K562 (cell line): ENCODE results near the gene SPATS2. TPM values are rescaled to one million over a fixed set of nuclear protein-coding genes. Genes with fewer than 3 reads are reported as not detected.

ENCODE experiments used
- CTBP1 ChIP-seq: fragments of 450-650 bp; IDR thresholded peaks from 2 replicates; pipeline ENCODE4 v1.6.1; 2016; ENCODE audit warnings: borderline replicate concordance
- CXXC5 ChIP-seq: fragments of 250-450 bp; sonication (Bioruptor Pico); IDR thresholded peaks from 2 replicates; pipeline ENCODE4 v1.8.0; 2022; ENCODE audit warnings: inconsistent platforms, mild to moderate bottlenecking, moderate library complexity
- E2F8 ChIP-seq: fragments of 450-650 bp; IDR thresholded peaks from 2 replicates; pipeline ENCODE4 v1.7.1; 2018; ENCODE audit warnings: mild to moderate bottlenecking, low read depth; ENCODE audit not compliant: partially characterized antibody
- HINFP ChIP-seq: fragments of 450-650 bp; conservative IDR thresholded peaks from 2 replicates; pipeline ENCODE4 v1.6.1; 2016; ENCODE audit warnings: missing genetic modification characterization, low read depth, mild to moderate bottlenecking, control low read depth, missing compliant biosample characterization
- HMGN3 ChIP-seq: IDR thresholded peaks from 2 replicates; pipeline ENCODE4 v1.6.1; 2011; ENCODE audit warnings: borderline replicate concordance, low read depth, mild to moderate bottlenecking, mixed read lengths, low read length; ENCODE audit not compliant: insufficient read length; ENCODE audit errors: extremely low read depth
- NFIC ChIP-seq: fragments of 450-650 bp; IDR thresholded peaks from 2 replicates; pipeline ENCODE4 v1.6.1; 2017; ENCODE audit warnings: mild to moderate bottlenecking, inconsistent platforms
- NKRF ChIP-seq: fragments of 450-650 bp; IDR thresholded peaks from 2 replicates; pipeline ENCODE4 v1.6.1; 2016; ENCODE audit warnings: borderline replicate concordance
- NUFIP1 ChIP-seq: fragments of 450-650 bp; IDR thresholded peaks from 2 replicates; pipeline ENCODE4 v1.6.1; 2018; ENCODE audit not compliant: partially characterized antibody
- RNF2 ChIP-seq: sonication (generic); IDR thresholded peaks from 2 replicates; pipeline ENCODE4 v1.6.1; 2016
- SMAD4 ChIP-seq: fragments of 250-450 bp; sonication (Bioruptor Pico); conservative IDR thresholded peaks from 2 replicates; pipeline ENCODE4 v1.8.0; 2021; ENCODE audit warnings: inconsistent platforms, mild to moderate bottlenecking, moderate library complexity
- SMC3 ChIP-seq: conservative IDR thresholded peaks from 2 replicates; pipeline ENCODE4 v1.6.1; 2011; ENCODE audit warnings: low read depth, low read length, improper control_type of control experiment; ENCODE audit not compliant: insufficient read depth
- SOX6 ChIP-seq: fragments of 450-650 bp; IDR thresholded peaks from 2 replicates; pipeline ENCODE4 v1.6.1; 2014; ENCODE audit warnings: mild to moderate bottlenecking
- STAG1 ChIP-seq: sonication (generic); formaldehyde crosslinking; IDR thresholded peaks from 2 replicates; pipeline ENCODE4 v1.5.0; 2020; ENCODE audit warnings: missing genetic modification reagents, borderline replicate concordance
- ZNF12 ChIP-seq: sonication (generic); formaldehyde crosslinking; IDR thresholded peaks from 2 replicates; pipeline ENCODE4 v1.4.0; 2020; ENCODE audit warnings: mild to moderate bottlenecking, missing genetic modification reagents
- polyA plus RNA-seq, 8 experiments: library from polyadenylated mRNA; depleted of rRNA in 4 of 8; stranded (reverse) in 5 of 8; unstranded in 3 of 8; fragments of >200 nt; fragmentation: Nextera tagmentation in 2 of 8; fragmentation: Illumina TruSeq in 1 of 8; extraction: Ambion mirVana in 2 of 8; extraction: Trizol in 1 of 8; gene quantifications; 2 replicates each; pipeline versions ENCODE4 v1.2.1 to v1.2.3, GENCODE V29; 2011 to 2014; ENCODE audit warnings: inconsistent platforms in 1 of 8, missing spikeins in 1 of 8
- total RNA-seq, 7 experiments: library from RNA; depleted of rRNA in 6 of 7; stranded (reverse); fragments of >200 nt in 6 of 7; fragmentation: Illumina TruSeq in 2 of 7; extraction: Trizol in 2 of 7; gene quantifications; 2 replicates each; pipeline versions ENCODE4 v1.2.1 to v1.2.3, GENCODE V29; 2011 to 2021; ENCODE audit warnings: low replicate concordance in 1 of 7
- TF ChIP-seq, protein P1 (sequence below): sonication (generic); formaldehyde crosslinking; IDR thresholded peaks from 2 replicates; pipeline ENCODE4 v1.8.0; 2022; ENCODE audit warnings: mild to moderate bottlenecking, missing genetic modification reagents

The SPATS2 gene
- total and polyA plus RNA-seq, 9 of the 15 experiments (the other 6 are each of a cell fraction or from before 2014, with no cell fraction given), result 5.4 to 48.2 (median 17.5) TPM

DNA sequence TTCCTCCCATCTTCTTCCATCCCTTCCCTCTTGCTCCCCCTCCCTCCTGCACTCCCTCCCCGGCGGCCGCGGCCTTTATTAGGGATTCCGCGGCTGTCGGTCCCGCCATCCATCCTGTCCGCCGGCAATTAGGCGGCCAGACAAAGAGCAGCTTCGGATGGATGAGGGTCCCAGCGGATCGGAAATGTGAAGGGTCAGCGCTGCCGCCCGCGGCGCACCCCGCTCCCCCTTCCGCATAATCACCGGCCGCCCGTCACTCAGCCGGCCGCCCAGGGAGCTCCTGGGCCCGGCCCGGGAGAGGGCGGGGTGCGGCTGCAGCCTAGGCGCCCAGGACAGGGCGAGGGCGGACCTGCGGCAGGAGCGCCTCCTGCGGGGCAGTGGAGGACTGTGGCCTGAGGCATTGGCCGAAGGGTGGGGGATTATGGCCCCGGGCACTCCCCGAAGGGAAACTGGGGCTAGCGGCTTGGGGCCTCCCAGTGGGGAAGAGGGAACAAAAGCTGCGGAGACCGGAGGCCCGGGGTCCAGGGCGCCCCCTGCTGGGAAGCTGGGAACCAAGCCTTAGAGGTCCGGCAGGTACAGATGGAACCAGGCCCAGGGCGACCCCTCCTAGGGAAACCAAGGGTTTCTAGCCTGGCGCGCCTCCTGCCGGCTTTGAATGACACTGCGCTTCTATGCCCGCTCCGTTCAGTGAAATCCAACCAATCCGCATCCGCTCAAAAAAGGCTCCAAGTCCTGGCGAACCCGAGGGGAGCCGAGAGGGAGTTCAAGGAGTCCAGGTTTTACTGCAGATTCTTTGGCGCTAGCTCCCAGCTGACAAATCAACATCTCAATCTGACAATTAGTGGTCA is 25.0 kb upstream of the SPATS2 start (continued):
- TF ChIP-seq STAG1 (peak; percentile 65; the same call in 1 of the 2 replicates), CXXC5 (peak; percentile 69), HMGN3 (peak; percentile 34), NUFIP1 (no peak), ZNF12 (CRISPR knock-in tag) (0 out of 2 replicates have a peak, but pooled peaks have one; percentile 33), CTBP1 (peak; percentile 94), SOX6 (peak; percentile 51; the same call in 1 of the 2 replicates), NKRF (no peak), SMC3 (peak; percentile 79), NFIC (0 out of 2 replicates have a peak, but pooled peaks have one; percentile 21), E2F8 (peak; percentile 39), SMAD4 (CRISPR knock-in tag) (0 out of 2 replicates have a peak, but pooled peaks have one; percentile 64), HINFP (0 out of 2 replicates have a peak, but pooled peaks have one; percentile 34), RNF2 (no peak; the same call in 1 of the 2 replicates)
- TF ChIP-seq, protein P1, sequence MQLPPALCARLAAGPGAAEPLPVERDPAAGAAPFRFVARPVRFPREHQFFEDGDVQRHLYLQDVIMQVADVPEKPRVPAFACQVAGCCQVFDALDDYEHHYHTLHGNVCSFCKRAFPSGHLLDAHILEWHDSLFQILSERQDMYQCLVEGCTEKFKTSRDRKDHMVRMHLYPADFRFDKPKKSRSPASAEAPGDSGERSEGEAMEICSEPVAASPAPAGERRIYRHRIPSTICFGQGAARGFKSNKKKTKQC, result peak; percentile 86
